NCI-H524 (cell line): Measurements from ENCODE around the gene SHMT2.
"Not testable (repeated sequence)": the region's sequence is repeated elsewhere in the genome, so short reads cannot be mapped to it uniquely, and the experiment has no call there.

Experiments used
- DNase-seq, 2 experiments: peaks; one replicate each; lab custom pipeline; 2025; lab: John Stamatoyannopoulos, UW

SHMT2 gene

DNA sequence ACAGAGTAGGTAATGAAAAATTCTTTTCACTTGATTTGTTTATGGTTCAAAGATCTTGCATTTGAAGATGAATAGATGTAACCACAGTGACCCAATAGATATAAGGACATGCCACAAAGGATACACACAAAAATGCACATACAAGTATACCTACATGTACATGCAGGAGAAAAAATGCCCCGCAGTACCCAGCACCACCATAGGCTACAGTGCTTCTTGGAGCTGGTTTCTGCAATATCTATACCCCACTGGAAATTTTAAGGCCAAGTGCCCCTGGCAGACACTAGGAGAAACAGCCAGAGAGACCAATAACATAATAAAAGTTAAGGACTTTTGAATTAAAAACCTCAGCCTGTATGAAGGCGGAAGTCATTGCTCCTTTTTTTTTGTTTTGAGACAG, 33.6 kb downstream of the SHMT2 start:
- DNase-seq = no peak

DNA sequence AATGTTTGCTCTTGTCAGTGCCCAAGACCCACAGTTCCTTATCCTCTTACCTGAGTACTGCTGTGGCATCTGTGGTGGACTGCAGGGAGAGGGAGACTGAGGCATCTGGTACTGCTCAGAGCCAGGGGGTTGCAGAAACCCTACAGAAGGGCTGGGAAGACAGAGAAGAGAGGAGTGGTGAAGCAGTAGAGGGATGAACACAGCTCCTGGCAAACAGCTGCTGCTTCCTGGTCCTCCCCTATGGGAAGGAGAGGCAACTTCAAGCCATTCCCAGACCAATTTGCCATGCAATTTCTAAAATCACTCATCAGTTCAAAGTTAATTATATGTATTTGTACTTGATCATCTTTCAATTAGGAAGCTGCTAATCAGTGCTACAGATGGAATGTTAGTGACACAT, 37.2 kb downstream of the SHMT2 start:
- DNase-seq = no peak

DNA sequence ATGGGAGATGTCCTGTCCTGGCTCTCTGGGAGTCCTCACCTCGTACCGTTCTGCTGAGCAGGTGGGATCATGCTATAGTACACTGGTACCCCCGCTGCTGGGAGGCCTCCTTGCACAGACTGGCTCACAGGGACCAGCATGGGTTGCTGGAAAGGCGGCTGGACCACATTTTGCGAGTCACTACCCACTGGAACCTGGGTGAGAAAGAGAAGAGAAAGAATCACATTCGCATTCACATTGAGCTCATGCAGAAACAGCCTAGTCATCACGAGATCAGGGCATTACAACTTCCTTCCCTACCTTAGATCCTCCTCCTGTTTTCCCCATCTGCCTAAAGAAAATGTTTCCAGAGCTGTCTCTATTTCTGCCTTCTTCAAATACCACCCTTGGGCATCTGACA, 38.8 kb downstream of the SHMT2 start:
- DNase-seq = no peak

DNA sequence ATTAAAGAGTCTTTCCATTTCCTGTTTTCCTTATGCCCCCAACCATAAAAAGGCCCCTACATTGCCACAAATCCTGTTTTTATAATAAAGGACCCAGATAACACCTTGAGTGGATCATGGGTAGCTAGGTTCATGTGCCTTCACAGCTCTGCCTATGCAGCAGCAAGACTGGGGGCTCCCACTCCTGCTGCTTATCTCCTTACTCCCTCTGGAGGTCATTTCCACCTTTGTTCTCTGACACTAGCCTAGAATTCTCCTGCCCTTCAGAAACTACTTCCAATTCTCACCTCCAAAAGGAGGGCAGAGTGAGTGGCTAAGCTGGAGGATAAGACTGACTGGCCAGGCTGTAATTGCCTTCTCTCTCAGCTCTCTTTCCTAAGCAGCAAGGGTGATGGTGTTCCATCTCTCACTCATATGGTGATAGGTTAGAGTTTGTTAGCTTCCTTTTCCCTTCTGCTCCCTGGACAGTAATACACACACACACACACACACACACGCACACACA, 41.5 kb downstream of the SHMT2 start:
- DNase-seq = no peak

DNA sequence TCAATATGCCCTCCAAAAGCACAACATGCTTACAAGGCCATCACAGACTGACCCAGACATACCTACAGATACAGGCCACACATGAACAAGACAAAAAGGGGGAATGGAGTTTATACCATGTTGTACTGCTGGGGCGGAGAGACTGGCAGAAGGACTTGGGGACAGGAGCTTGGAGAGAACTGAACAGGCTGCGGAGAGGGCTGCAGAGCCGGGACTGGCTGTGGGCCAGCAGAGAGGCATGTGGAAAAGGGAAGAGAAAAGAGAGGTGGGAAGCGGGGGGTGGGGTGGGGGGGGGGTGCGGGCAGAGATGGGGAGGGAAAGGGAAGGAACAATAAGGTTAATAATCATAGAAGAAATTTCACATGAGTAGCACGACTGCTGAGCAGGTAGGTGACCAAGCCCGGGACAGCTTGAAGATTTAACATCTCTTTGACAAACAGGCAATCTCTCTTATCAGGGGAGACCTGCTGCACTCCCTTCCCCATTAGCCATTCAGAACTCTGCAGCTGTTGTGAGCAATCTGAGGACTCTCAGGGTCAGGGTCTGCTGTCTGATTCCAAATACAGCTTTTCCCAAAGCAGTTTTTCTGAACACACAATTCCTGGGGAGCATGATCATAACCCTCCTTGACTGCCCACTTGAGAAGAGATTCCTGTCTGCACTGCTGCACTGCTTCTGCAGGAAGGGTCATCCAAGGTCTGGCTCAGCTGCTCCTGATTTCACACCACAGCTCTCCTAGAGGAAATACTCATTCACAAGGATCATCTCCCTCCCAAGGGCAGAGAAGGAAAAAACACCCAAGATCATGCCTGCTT, 43.0 kb downstream of the SHMT2 start:
- DNase-seq = peak; percentile 21 to 27

DNA sequence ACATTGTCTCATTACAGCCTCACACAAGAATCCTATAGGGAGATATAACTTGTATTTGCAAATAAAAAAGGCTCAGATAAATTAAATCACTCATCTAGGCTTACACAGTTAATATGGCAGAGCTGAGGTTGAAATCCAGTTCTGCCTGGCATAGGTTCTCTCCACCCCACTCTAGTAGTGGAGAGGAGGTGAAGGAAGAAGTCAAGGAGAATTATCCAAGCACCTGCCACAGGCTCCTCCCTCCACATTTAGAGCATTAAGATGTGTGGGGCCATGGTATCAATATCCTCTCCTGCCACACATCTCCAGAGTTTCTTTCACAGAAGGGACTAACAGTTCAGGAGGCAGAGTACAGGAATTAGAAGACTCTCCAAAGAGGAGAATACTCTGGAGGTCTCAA, 44.0 kb downstream of the SHMT2 start:
- DNase-seq = no peak

DNA sequence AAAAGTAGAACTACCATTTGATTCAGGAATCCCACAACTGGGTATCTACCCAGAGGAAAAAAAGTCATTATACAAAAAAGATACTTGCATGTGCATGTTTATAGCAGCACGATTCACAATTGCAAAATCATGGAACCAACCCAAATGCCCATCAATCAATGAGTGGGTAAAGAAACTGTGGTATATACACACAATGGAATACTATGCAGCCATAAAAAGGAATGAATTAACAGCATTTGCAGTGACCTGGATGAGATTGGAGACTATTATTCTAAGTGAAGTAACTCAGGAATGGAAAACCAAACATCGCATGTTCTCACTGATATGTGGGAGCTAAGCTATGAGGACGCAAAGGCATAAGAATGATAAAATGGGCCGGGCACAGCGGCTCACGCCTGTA, 46.7 kb downstream of the SHMT2 start:
- DNase-seq = not testable (repeated sequence)

DNA sequence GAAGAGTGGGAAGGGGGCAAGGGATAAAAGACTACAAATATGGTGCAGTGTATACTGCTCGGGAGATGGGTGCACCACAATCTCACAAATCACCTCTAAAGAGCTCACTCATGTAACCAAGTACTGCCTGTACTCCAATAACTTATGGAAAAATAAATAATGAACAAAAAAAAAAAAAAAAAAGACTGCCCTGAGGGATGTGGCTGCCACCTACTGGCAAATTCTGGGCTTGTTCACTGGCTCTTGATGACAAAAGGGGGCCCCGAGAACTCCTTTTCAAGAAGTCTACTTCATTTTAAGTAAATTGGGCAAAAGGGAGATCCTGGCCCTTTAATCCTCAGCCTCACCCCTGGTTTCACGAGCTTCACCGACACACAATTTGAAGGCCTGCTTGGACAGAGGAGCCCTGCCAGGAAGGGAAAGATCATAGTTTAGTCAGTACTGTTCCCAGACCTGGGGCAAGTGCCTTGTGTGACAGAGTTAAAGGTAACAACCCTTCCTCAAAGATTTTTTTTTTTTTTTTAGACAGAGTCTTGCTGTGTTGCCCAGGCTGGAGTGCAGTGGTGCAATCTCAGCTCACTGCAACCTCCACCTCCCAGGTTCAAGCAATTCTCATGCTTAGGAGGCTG, 47.5 kb downstream of the SHMT2 start:
- DNase-seq = no peak

DNA sequence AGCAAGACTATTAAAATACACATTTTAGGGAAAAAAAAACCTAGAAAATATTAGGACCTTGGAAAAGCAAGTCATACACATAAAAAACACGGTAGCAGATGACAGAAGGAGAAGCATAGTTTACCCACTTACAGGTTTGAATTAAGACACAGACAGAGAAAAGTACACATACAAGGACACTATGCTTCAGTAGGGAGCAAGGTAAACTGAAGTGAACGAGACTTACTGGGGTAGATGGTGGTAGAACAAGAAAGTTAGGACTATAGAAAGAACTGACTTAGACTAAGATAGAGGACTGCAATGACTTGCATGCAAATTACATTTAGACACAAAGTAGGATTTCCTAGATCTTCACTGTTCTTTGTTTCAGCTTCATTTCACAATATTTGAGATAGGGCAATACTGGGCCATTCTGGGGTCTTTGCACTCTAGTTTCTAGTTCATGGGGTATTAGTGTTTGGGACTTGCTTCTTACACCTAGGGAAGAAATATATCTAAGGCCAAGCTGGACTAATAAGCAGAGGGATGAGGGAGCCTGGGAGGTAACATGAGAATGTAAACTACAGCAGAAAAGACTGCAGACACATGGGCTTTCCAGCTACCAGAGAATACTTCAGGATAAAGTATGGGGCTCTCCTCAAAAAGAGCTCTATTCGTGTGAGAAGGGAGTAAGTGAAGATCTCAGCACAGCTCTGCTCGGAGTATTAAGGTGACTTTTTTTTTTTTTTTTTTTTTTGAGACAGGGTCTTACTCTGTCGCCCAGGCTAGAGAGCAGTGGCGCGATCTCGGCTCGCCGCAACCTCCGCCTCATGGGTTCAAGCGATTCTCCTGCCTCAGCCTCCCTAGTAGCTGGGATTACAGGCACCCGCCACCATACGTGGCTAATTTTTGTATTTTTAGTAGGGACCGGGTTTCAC, 49.2 kb downstream of the SHMT2 start:
- no peak for DNase-seq

DNA sequence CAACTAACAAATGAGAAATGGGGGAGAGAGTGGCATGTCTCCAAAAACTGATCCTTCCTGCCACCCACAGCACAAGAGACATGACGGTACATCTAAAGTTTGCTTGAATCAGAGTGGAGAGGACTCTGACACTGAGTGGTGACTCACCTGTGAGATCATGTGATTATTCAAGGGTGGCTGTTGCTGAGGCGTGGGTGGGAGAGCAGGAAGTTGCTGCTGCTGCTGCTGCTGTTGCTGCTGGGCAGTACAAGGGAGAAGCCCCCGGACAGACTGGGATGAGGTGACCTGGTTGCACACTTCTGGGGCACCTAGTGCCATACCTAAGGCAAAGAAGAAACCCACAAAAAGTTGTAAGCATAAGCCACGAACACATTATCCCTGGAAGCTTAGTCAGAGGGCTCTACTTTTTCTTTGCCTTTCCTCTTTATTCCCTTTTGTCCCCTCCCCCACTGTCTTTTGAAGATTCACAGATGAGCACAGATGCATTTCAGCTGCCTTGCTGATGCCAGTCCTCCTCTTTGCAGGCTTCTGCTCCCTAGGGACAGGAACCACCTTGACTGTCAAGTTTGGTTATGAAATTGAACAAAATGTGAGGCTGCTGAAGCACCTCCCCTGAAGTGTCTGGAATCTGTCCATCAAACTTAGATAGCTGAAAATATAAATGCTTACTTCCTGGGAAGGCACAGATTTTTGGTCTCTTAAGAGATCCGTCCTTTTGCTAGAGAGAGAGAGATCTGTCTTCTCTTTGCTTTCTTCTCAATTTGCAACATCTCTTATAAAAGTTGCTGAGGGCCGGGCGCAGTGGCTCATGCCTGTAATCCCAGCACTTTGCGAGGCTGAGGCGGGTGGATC, 50.9 kb downstream of the SHMT2 start:
- DNase-seq = no peak

DNA sequence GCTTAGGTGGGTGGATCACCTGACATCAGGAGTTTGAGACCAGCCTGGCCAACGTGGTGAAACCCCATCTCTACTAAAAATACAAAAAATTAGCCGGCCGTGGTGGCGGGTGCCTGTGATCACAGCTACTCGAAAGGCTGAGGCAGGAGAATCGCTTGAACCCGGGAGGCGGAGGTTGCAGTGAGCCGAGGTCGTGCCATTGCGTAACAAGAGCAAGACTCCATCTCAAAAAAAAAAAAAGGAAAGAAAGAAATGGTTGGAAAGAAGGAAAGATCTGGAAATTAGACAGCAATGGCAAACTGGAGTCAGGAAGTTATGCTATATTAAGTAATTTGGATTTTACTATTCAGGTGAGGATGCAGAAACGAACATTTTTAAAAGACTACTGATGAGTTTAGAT, 52.6 kb downstream of the SHMT2 start:
- not testable (repeated sequence) for DNase-seq
